Measurements from ENCODE around the gene NOL3. TPM values are rescaled to one million over a fixed set of nuclear protein-coding genes. Genes with fewer than 3 reads are reported as not detected.

Gene NOL3
- total and polyA plus RNA-seq, 2 of the 13 experiments (the other 11 are each of a cell fraction or from before 2014, with no cell fraction given), result 5.7 to 20.5 TPM

GRCh38 chr16:67155295-67156142 lies 14.8 kb upstream of the NOL3 start (continued):
- TF ChIP-seq HMGXB4 (CRISPR knock-in tag; IDR thresholded peaks at IDR 0.05; ENCODE audit: borderline replicate concordance in 1 of 2, low read depth in 1 of 2), result peak; percentile 87 to 97; a peak in 3 of 4 replicates
- TF ChIP-seq HHEX (CRISPR knock-in tag; IDR thresholded peaks at IDR 0.05), result no peak
- no peak for TF ChIP-seq FOSL1 (CRISPR knock-in tag; IDR thresholded peaks at IDR 0.05; ENCODE audit: borderline replicate concordance)
- TF ChIP-seq AKAP8 (CRISPR knock-in tag; IDR thresholded peaks at IDR 0.05), result peak; percentile 73
- TF ChIP-seq ZNF790 (CRISPR knock-in tag; IDR thresholded peaks at IDR 0.05; ENCODE audit: borderline replicate concordance), result no peak
- TF ChIP-seq RXRB (CRISPR knock-in tag; IDR thresholded peaks at IDR 0.05; ENCODE audit: borderline replicate concordance), result no peak; the same call in 1 of the 2 replicates
- TF ChIP-seq ZNF784 (CRISPR knock-in tag; IDR thresholded peaks at IDR 0.05; ENCODE audit: borderline replicate concordance), result no peak
- peak; percentile 83 for TF ChIP-seq ZNF768 (CRISPR knock-in tag; IDR thresholded peaks at IDR 0.05)
- peak; percentile 32; the same call in 1 of the 2 replicates for TF ChIP-seq ZNF362 (CRISPR knock-in tag; IDR thresholded peaks at IDR 0.05; ENCODE audit: borderline replicate concordance)
- 0 out of 2 replicates have a peak, but pooled peaks have one; percentile 27 for TF ChIP-seq ZNF770 (CRISPR knock-in tag; IDR thresholded peaks at IDR 0.05)
- peak; percentile 78; the same call in 1 of the 2 replicates for TF ChIP-seq ZNF276 (CRISPR knock-in tag; IDR thresholded peaks at IDR 0.05; ENCODE audit: low read depth)
- no peak for TF ChIP-seq ATF3 (CRISPR knock-in tag; IDR thresholded peaks at IDR 0.05)
- 0 out of 2 replicates have a peak, but pooled peaks have one; percentile 30 for TF ChIP-seq GATAD1 (CRISPR knock-in tag; IDR thresholded peaks at IDR 0.05)
- TF ChIP-seq ARID2 (CRISPR knock-in tag; IDR thresholded peaks at IDR 0.05; ENCODE audit: borderline replicate concordance), result no peak
- TF ChIP-seq TEF (CRISPR knock-in tag; IDR thresholded peaks at IDR 0.05), result 0 out of 2 replicates have a peak, but pooled peaks have one; percentile 25
- 0 out of 2 replicates have a peak, but pooled peaks have one; percentile 35 for TF ChIP-seq FOXA3 (CRISPR knock-in tag; IDR thresholded peaks at IDR 0.05)
- 0 out of 2 replicates have a peak, but pooled peaks have one; percentile 66 for TF ChIP-seq ZBTB3 (CRISPR knock-in tag; IDR thresholded peaks at IDR 0.05; ENCODE audit: borderline replicate concordance, low read depth)
- peak; percentile 90 for TF ChIP-seq SALL2 (CRISPR knock-in tag; IDR thresholded peaks at IDR 0.05)
